HL-60/S4 treated with retinoic acid at 250 ng/mL for 4 days and 3 days (cell line): ENCODE measurements around the gene HNRNPL.
"Not testable (repeated sequence)": the region's sequence is repeated elsewhere in the genome, so short reads cannot be mapped to it uniquely, and the experiment has no call there.

ENCODE experiments used
- in situ Hi-C: fragments of 300-500 bp; cut with MboI; formaldehyde crosslinking; loops from 2 replicates; pipeline ENCODE4 v1.7.0; 2022; ENCODE audit warnings: low sequenced_read_pairs

HNRNPL gene

GRCh38 chr19:38830039-38830733, 19.6 kb downstream of the HNRNPL start:
- in situ Hi-C loops: no loop called here

GRCh38 chr19:38829203-38829602, 20.6 kb downstream of the HNRNPL start:
- in situ Hi-C loops: not testable (repeated sequence)

GRCh38 chr19:38826856-38827551, 22.8 kb downstream of the HNRNPL start:
- in situ Hi-C loops: no loop called here

- in situ Hi-C loops: not testable (repeated sequence)
Measured at GRCh38 chr19:38825936-38826335, 23.9 kb downstream of the HNRNPL start.

- in situ Hi-C loops: not testable (repeated sequence)
Measured at GRCh38 chr19:38821230-38821825, 28.5 kb downstream of the HNRNPL start.

GRCh38 chr19:38819231-38819920, 30.4 kb downstream of the HNRNPL start:
- in situ Hi-C loops: no loop called here

- in situ Hi-C loops: no loop called here
Measured at GRCh38 chr19:38817081-38817480, 32.7 kb downstream of the HNRNPL start.

GRCh38 chr19:38816131-38816750, 33.5 kb downstream of the HNRNPL start:
- in situ Hi-C loops: no loop called here

GRCh38 chr19:38815059-38816001, 34.5 kb downstream of the HNRNPL start:
- in situ Hi-C loops: no loop called here

- in situ Hi-C loops: not testable (repeated sequence)
Measured at GRCh38 chr19:38813932-38814331, 35.9 kb downstream of the HNRNPL start.

GRCh38 chr19:38813323-38813722, 36.5 kb downstream of the HNRNPL start:
- in situ Hi-C loops: no loop called here

GRCh38 chr19:38812841-38813320, 36.9 kb downstream of the HNRNPL start, which contains the start of gene LGALS4:
Gene LGALS4, minus strand, starts transcription at chr19:38812945. Its CDS starts 59 bp downstream, at chr19:38812886.
- in situ Hi-C loops: no loop called here

- in situ Hi-C loops: no loop called here
Measured at GRCh38 chr19:38812009-38812840, 37.6 kb downstream of the HNRNPL start.

- in situ Hi-C loops: no loop called here
Measured at GRCh38 chr19:38809592-38810252, 40.1 kb downstream of the HNRNPL start.

- in situ Hi-C loops: no loop called here
Measured at GRCh38 chr19:38808741-38809140, 41.0 kb downstream of the HNRNPL start.

GRCh38 chr19:38807374-38808098, 42.2 kb downstream of the HNRNPL start:
- in situ Hi-C loops: not testable (repeated sequence)

GRCh38 chr19:38806371-38806770, 43.4 kb downstream of the HNRNPL start:
- in situ Hi-C loops: no loop called here

- in situ Hi-C loops: no loop called here
Measured at GRCh38 chr19:38805180-38805579, 44.6 kb downstream of the HNRNPL start.
